Measurements from ENCODE around the gene FXYD3. TPM values are rescaled to one million over a fixed set of nuclear protein-coding genes. Genes with fewer than 3 reads are reported as not detected.

The FXYD3 gene
- total RNA-seq, 6 experiments from 2014 or later = 1.0 TPM; not detected in 5

DNA sequence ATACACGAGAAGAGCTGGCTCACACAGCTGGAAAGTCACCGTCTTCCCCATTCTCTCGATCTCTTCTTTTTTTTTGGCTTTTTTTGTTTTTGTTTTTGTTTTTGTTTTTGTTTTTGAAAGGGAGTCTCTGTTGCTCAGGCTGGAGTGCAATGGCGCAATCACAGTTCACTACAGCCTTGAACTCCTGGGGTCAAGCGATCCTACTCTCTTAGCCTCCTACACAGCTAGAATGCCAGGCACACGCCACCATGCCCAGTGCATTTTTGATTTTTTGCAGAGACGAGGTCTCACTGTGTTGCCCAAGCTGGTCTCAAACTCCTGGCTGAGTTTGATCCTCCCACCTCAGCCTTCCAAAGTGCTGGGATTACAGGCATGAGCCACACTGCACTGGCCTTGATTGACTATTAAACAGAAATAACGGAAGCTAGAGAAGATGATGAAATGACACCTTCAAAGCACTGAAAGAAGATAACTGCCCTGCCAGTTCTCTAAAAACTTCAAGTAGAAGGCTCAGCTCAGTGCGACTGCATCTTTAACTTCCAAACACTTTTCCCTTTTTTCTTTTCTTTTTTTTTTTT, 4.0 kb downstream of the FXYD3 start:
- no peaks in the 10 kb centered on the region for H3K27me3 ChIP-seq
- DNase-seq (peak in 1 of 3 donors; percentile 63), ATAC-seq (peak in 2 of 4 donors; percentile 53 to 57)
- H3K4me1 ChIP-seq = peaks cover 0 to 3% (median 0%) of the 10 kb centered on the region in 4 donors
- no peak overlapping the region for H3K4me3 ChIP-seq
- H3K36me3 ChIP-seq = no peaks in the 10 kb centered on the region
- H3K27ac ChIP-seq = peak overlapping the region in 1 of 3 donors; percentile 31
- 51% methylated on average over 8 of the region's 9 CpGs for WGBS (ENCODE audit: insufficient coverage, low coverage, low lambda C conversion rate, missing lambda C conversion rate)
- no peak for TF ChIP-seq POLR2A (IDR thresholded peaks at IDR 0.05)
- TF ChIP-seq, protein P1, sequence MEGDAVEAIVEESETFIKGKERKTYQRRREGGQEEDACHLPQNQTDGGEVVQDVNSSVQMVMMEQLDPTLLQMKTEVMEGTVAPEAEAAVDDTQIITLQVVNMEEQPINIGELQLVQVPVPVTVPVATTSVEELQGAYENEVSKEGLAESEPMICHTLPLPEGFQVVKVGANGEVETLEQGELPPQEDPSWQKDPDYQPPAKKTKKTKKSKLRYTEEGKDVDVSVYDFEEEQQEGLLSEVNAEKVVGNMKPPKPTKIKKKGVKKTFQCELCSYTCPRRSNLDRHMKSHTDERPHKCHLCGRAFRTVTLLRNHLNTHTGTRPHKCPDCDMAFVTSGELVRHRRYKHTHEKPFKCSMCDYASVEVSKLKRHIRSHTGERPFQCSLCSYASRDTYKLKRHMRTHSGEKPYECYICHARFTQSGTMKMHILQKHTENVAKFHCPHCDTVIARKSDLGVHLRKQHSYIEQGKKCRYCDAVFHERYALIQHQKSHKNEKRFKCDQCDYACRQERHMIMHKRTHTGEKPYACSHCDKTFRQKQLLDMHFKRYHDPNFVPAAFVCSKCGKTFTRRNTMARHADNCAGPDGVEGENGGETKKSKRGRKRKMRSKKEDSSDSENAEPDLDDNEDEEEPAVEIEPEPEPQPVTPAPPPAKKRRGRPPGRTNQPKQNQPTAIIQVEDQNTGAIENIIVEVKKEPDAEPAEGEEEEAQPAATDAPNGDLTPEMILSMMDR (IDR thresholded peaks at IDR 0.05) = no peak
- intact Hi-C loops (cut with DNase I) = no loop called here
- no peaks in the 10 kb centered on the region for H3K9me3 ChIP-seq

DNA sequence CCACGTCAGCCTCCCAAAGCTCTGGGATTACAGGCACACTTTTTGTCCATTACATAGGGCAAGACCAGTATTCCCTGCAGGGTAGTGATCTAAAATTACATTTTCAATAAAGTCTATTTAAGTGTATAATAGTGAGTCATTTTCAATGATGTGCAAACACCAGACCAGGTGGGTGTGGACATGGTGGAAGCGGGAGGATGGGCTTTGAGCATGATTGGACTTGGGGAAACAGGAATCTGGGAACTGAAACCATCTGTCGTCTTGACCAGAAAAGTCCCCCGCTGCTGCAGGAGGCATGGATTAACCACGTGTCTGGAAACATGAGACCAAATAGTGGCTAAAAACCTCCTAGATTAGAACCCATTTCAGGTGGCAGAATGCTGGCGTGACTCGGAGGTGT, 4.9 kb downstream of the FXYD3 start:
- WGBS (ENCODE audit: insufficient coverage, low coverage, low lambda C conversion rate, missing lambda C conversion rate) = 72% methylated on average over 5 of the region's 7 CpGs
- TF ChIP-seq POLR2A (IDR thresholded peaks at IDR 0.05) = no peak
- TF ChIP-seq, protein P1 (IDR thresholded peaks at IDR 0.05) = no peak
- no peaks in the 10 kb centered on the region for H3K36me3 ChIP-seq
- H3K4me1 ChIP-seq = no peaks in the 10 kb centered on the region
- ATAC-seq = peak in 1 of 4 donors; percentile 2
- H3K27ac ChIP-seq = no peak overlapping the region
- intact Hi-C loops (cut with DNase I) = no loop called here
- no peak overlapping the region for H3K4me3 ChIP-seq
- H3K27me3 ChIP-seq = no peaks in the 10 kb centered on the region
- H3K9me3 ChIP-seq = no peaks in the 10 kb centered on the region
- no peak for DNase-seq

DNA sequence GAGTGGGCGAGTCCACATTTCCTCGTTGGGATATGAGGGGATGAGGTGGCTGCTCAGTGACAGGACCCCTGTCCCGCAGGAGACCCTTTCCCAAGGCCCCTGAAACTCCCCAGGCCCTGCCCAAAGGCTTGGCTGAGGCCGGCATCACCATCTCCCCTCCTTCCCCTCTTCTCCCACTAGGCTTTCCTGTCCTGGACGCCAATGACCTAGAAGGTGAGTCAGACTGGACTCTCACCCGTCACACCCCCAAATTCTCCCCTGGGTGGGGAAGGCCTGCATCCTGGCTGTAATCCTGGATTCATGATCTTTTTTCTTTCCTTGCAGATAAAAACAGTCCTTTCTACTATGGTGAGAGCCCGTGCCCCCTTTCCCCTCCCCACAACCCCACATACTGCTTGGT, 5.3 kb downstream of the FXYD3 start:
- Histone ChIP-seq H3K4me3 (no peak overlapping the region), H3K27me3 (no peaks in the 10 kb centered on the region), H3K4me1 (no peaks in the 10 kb centered on the region), H3K27ac (no peak overlapping the region), H3K36me3 (no peaks in the 10 kb centered on the region), H3K9me3 (no peaks in the 10 kb centered on the region)
- TF ChIP-seq, protein P1 (IDR thresholded peaks at IDR 0.05) = no peak
- no peak for TF ChIP-seq POLR2A (IDR thresholded peaks at IDR 0.05)
- ATAC-seq (peak in 1 of 4 donors; percentile 4), DNase-seq (no peak)
- intact Hi-C loops (cut with DNase I) = no loop called here
- 73% methylated on average over 3 of the region's 7 CpGs for WGBS (ENCODE audit: insufficient coverage, low coverage, low lambda C conversion rate, missing lambda C conversion rate)

GRCh38 chr19:35122687-35123551, 7.3 kb downstream of the FXYD3 start:
- no peak overlapping the region for H3K4me3 ChIP-seq
- DNase-seq = no peak
- H3K4me1 ChIP-seq = no peaks in the 10 kb centered on the region

More at GRCh38 chr19:35122687-35123551, 7.3 kb downstream of the FXYD3 start:
- intact Hi-C loops (cut with DNase I) = no loop called here
- no peaks in the 10 kb centered on the region for H3K27me3 ChIP-seq
- no peak for TF ChIP-seq POLR2A (IDR thresholded peaks at IDR 0.05)
- TF ChIP-seq, protein P1 (IDR thresholded peaks at IDR 0.05) = no peak
- no peak for ATAC-seq
- no peak overlapping the region for H3K27ac ChIP-seq
- WGBS (ENCODE audit: insufficient coverage, low coverage, low lambda C conversion rate, missing lambda C conversion rate) = 71% methylated on average over 11 of the region's 19 CpGs
- H3K9me3 ChIP-seq = no peaks in the 10 kb centered on the region
- H3K36me3 ChIP-seq = no peaks in the 10 kb centered on the region

Data from right lobe of liver (tissue), 6 donors.